ENCODE measurements around the gene VPS33B. TPM values are rescaled to one million over a fixed set of nuclear protein-coding genes. Genes with fewer than 3 reads are reported as not detected.

VPS33B gene
- total RNA-seq, 6 experiments from 2014 or later = 4.2 to 7.3 (median 6.5) TPM

DNA sequence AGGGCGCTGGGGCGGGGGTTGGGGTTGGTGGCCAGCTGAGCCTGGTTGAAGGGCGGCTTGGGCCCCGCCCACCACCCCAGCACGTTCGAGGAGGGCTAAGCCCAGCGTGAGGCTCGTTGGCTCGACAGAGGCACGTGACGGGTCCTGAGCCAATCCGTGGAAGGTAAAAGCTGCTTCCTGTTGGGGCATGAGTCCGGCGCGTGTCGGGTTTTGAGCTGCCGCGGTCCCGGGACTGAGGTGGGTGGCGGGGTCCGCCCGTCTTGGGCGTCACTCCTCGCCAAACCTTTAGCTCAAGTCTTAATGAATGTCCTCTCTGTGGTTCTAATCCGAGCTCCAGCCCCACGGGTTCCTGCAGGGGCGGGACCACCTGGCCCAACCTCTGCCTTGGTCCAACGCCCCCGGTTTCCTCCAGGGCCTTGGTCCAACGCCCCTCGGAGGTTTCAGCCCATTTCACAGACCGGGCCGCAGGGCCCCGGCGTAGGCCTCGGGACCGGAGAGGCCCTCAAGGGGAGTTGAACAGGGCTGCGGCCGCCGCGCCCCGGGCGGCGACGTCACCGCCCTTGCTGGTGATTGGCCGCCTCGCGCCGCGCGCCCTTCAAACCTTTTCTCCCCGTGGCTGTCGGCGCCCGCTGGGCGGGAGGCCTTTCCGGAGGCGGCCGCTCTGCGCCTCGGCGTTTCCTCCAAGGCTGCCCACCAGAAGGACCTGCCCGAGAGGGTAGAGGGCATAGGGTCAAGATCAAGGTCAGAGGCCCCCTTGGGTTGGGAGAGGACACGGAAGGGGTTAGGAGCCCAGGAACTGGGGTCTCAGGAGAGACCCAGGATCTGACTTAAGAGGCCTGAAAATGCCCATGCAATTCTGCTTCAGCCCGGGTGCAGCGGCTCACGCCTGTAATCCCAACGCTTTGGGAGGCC lies 67.4 kb downstream of the VPS33B start, which contains the start of gene RCCD1:
Gene RCCD1 (plus strand): TSS at position 173 of the 912 bp plus-strand sequence. CDS start 1,851 bp downstream, outside the sequence.
- Histone ChIP-seq H3K4me3 (peak within 1 kb of the TSS; percentile 57 to 84 (median 69)), H3K4me1 (peaks cover 0 to 16% (median 6%) of the 10 kb centered on the region in 4 donors), H3K36me3 (peaks cover 0 to 28% (median under 1%) of the 10 kb centered on the region in 4 donors), H3K27ac (peak within 1 kb of the TSS; percentile 70 to 82 (median 79)), H3K9me3 (no peaks in the 10 kb centered on the region), H3K27me3 (no peaks in the 10 kb centered on the region)
- intact Hi-C loops (cut with DNase I) = loop anchor here in 1 of 2 donors (10.0 kb wide), 1 partner anchor 80 kb away; no protein-coding TSS in a partner anchor
- peak; percentile 64 for TF ChIP-seq POLR2A (IDR thresholded peaks at IDR 0.05)
- TF ChIP-seq, protein P1, sequence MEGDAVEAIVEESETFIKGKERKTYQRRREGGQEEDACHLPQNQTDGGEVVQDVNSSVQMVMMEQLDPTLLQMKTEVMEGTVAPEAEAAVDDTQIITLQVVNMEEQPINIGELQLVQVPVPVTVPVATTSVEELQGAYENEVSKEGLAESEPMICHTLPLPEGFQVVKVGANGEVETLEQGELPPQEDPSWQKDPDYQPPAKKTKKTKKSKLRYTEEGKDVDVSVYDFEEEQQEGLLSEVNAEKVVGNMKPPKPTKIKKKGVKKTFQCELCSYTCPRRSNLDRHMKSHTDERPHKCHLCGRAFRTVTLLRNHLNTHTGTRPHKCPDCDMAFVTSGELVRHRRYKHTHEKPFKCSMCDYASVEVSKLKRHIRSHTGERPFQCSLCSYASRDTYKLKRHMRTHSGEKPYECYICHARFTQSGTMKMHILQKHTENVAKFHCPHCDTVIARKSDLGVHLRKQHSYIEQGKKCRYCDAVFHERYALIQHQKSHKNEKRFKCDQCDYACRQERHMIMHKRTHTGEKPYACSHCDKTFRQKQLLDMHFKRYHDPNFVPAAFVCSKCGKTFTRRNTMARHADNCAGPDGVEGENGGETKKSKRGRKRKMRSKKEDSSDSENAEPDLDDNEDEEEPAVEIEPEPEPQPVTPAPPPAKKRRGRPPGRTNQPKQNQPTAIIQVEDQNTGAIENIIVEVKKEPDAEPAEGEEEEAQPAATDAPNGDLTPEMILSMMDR (IDR thresholded peaks at IDR 0.05) = no peak
- 0% methylated on average over 23 of the region's 69 CpGs for WGBS (ENCODE audit: insufficient coverage, low coverage, low lambda C conversion rate, missing lambda C conversion rate)
- ATAC-seq (peak; percentile 95 to 97 (median 97)), DNase-seq (peak; percentile 95 to 97 (median 97))

DNA sequence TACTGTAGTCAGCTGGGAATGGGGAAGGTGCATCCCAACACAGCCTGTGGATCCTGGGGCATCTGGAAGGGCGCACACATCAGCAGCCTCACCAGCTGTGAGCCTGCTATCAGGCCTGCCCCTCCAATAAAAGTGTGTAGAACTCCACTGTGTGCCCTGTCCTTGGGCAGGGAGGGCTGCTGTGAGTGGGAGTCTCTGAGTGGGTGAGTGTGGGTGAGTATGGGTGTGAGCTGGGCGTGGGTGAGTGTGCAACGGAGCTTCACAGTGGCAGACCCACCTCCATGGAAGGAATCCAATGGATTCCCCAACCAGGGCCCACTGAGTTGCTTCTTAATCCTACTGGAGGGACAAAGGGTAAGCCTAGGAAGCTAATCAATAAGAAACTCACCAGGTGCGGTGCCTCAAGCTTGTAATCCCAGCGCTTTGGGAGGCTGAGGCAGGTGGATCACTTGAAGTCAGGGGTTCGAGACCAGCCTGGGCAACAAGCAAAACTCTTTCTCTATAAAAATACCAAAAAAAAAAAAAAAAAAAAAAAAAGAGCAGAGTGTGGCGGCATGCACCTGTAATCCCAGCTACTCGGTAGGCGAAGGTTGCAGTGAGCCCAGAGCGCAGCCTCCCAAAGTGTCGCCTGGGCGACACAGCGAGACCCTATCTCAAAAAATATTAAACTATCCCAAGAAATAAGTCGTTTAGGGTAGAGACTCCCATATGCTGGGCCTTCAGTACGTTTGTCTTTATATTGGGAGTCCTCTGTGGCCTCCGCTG lies 68.3 kb downstream of the VPS33B start:
- intact Hi-C loops (cut with DNase I) = loop anchor here in 1 of 2 donors (10.0 kb wide), 1 partner anchor 81 kb away; no protein-coding TSS in a partner anchor
- Histone ChIP-seq H3K4me1 (peaks cover 0 to 16% (median 6%) of the 10 kb centered on the region in 4 donors), H3K36me3 (peaks cover 0 to 35% (median 5%) of the 10 kb centered on the region in 4 donors), H3K9me3 (no peaks in the 10 kb centered on the region), H3K4me3 (peak overlapping the region in 2 of 3 donors; percentile 57 to 69), H3K27ac (no peak overlapping the region), H3K27me3 (no peaks in the 10 kb centered on the region)
- ATAC-seq (no peak), DNase-seq (peak in 1 of 3 donors; percentile 46)
- TF ChIP-seq, protein P1 (IDR thresholded peaks at IDR 0.05) = no peak
- TF ChIP-seq POLR2A (IDR thresholded peaks at IDR 0.05) = no peak
- WGBS (ENCODE audit: insufficient coverage, low coverage, low lambda C conversion rate, missing lambda C conversion rate) = 60% methylated on average over 2 of the region's 16 CpGs

DNA sequence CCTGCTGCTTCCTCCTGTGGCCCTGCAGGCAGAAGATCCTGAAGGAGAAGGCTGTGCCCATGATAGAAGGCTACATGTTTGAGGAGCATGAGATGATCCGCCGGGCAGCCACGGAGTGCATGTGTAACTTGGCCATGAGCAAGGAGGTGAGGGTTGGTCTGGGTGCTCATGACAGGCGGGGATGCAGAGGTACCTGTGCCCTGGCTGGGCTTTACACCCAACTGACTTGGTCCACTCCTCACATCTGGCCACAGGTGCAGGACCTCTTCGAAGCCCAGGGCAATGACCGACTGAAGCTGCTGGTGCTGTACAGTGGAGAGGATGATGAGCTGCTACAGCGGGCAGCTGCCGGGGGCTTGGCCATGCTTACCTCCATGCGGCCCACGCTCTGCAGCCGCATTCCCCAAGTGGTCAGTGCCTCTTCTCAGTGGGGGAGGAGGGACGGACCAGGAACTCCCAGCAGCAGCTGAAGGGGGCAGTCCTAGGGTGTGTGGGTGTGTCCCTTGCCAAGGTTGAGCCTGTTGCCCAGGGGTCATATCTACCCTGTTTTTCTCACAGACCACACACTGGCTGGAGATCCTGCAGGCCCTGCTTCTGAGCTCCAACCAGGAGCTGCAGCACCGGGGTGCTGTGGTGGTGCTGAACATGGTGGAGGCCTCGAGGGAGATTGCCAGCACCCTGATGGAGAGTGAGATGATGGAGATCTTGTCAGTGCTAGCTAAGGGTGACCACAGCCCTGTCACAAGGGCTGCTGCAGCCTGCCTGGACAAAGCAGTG lies 69.3 kb downstream of the VPS33B start:
- Histone ChIP-seq H3K36me3 (peaks cover 0 to 45% (median 7%) of the 10 kb centered on the region in 4 donors), H3K4me3 (no peak overlapping the region), H3K4me1 (peaks cover 0 to 16% (median 6%) of the 10 kb centered on the region in 4 donors), H3K9me3 (no peaks in the 10 kb centered on the region), H3K27me3 (no peaks in the 10 kb centered on the region), H3K27ac (no peak overlapping the region)
- ATAC-seq = no peak
- TF ChIP-seq POLR2A (IDR thresholded peaks at IDR 0.05) = no peak
- TF ChIP-seq, protein P1 (IDR thresholded peaks at IDR 0.05) = no peak
- intact Hi-C loops (cut with DNase I) = loop anchor here in 1 of 2 donors (10.0 kb wide), 1 partner anchor 82 kb away; no protein-coding TSS in a partner anchor
- WGBS (ENCODE audit: insufficient coverage, low coverage, low lambda C conversion rate, missing lambda C conversion rate) = 90% methylated on average over 2 of the region's 14 CpGs
- DNase-seq = peak in 1 of 3 donors; percentile 48
